ENCODE results near the gene CUX1.

The CUX1 gene

GRCh38 chr7:102098986-102099385, 281.6 kb downstream of the CUX1 start:
- H3K4me3 ChIP-seq (ENCODE audit: low read depth in 1 of 2, low read length in 2 of 2), result no peak overlapping the region
- no peak overlapping the region for H3K4me2 ChIP-seq (ENCODE audit: insufficient read depth, low read length)
- ATAC-seq (ENCODE audit: insufficient read depth, low read depth) (no peak), DNase-seq (no peak)
- H3K9me3 ChIP-seq (ENCODE audit: insufficient read depth, low read length, severe bottlenecking), result no peaks in the 10 kb centered on the region
- no peak overlapping the region for H2AFZ ChIP-seq (ENCODE audit: low read depth, low read length)
- no peak overlapping the region for H3K27ac ChIP-seq (ENCODE audit: low read length)
- peaks cover 10% of the 10 kb centered on the region for H3K79me2 ChIP-seq (ENCODE audit: insufficient read depth, low read length)
- no peaks in the 10 kb centered on the region for H3K4me1 ChIP-seq (ENCODE audit: insufficient read depth, low read length)
- peaks cover 62% of the 10 kb centered on the region for H3K36me3 ChIP-seq (ENCODE audit: insufficient read depth, low read length)
- no peak overlapping the region for H3K9ac ChIP-seq (ENCODE audit: low read depth, low read length)
- H3K27me3 ChIP-seq (ENCODE audit: insufficient read depth, low read length, poor library complexity), result no peaks in the 10 kb centered on the region
- peaks cover 3% of the 10 kb centered on the region; the same call in 1 of the 2 replicates for H4K20me1 ChIP-seq (ENCODE audit: insufficient read depth, low read length)
- no peak for TF ChIP-seq EZH2 (IDR thresholded peaks at IDR 0.05; ENCODE audit: borderline replicate concordance, low read depth, low read length, severe bottlenecking)
- no peak for TF ChIP-seq CTCF (IDR thresholded peaks at IDR 0.05; ENCODE audit: borderline replicate concordance, extremely low read depth, low read length, poor library complexity, severe bottlenecking)

- Histone ChIP-seq H3K4me3 (ENCODE audit: low read depth in 1 of 2, low read length in 2 of 2) (no peak overlapping the region), H3K9me3 (ENCODE audit: insufficient read depth, low read length, severe bottlenecking) (no peaks in the 10 kb centered on the region), H3K79me2 (ENCODE audit: insufficient read depth, low read length) (peaks cover 6% of the 10 kb centered on the region), H3K9ac (ENCODE audit: low read depth, low read length) (no peak overlapping the region), H4K20me1 (ENCODE audit: insufficient read depth, low read length) (0 out of 2 replicates have a peak, but pooled peaks cover 3% of the 10 kb centered on the region), H2AFZ (ENCODE audit: low read depth, low read length) (no peak overlapping the region), H3K27me3 (ENCODE audit: insufficient read depth, low read length, poor library complexity) (no peaks in the 10 kb centered on the region), H3K4me2 (ENCODE audit: insufficient read depth, low read length) (no peak overlapping the region), H3K4me1 (ENCODE audit: insufficient read depth, low read length) (no peaks in the 10 kb centered on the region), H3K27ac (ENCODE audit: low read length) (no peak overlapping the region), H3K36me3 (ENCODE audit: insufficient read depth, low read length) (peaks cover 67% of the 10 kb centered on the region)
- no peak for TF ChIP-seq EZH2 (IDR thresholded peaks at IDR 0.05; ENCODE audit: borderline replicate concordance, low read depth, low read length, severe bottlenecking)
- no peak for TF ChIP-seq CTCF (IDR thresholded peaks at IDR 0.05; ENCODE audit: borderline replicate concordance, extremely low read depth, low read length, poor library complexity, severe bottlenecking)
- ATAC-seq (ENCODE audit: insufficient read depth, low read depth) (no peak), DNase-seq (no peak)
These were observed 282.0 kb downstream of the CUX1 start for GRCh38 chr7:102099474-102099873.

GRCh38 chr7:102101111-102101551, 283.7 kb downstream of the CUX1 start:
- Histone ChIP-seq H3K4me2 (ENCODE audit: insufficient read depth, low read length) (no peak overlapping the region), H3K9me3 (ENCODE audit: insufficient read depth, low read length, severe bottlenecking) (no peaks in the 10 kb centered on the region), H3K4me3 (ENCODE audit: low read depth in 1 of 2, low read length in 2 of 2) (no peak overlapping the region), H3K36me3 (ENCODE audit: insufficient read depth, low read length) (peaks cover 78% of the 10 kb centered on the region), H3K27ac (ENCODE audit: low read length) (no peak overlapping the region), H3K27me3 (ENCODE audit: insufficient read depth, low read length, poor library complexity) (no peaks in the 10 kb centered on the region), H3K9ac (ENCODE audit: low read depth, low read length) (no peak overlapping the region), H2AFZ (ENCODE audit: low read depth, low read length) (no peak overlapping the region), H3K4me1 (ENCODE audit: insufficient read depth, low read length) (no peaks in the 10 kb centered on the region), H3K79me2 (ENCODE audit: insufficient read depth, low read length) (no peaks in the 10 kb centered on the region), H4K20me1 (ENCODE audit: insufficient read depth, low read length) (no peaks in the 10 kb centered on the region)
- DNase-seq, result no peak
- TF ChIP-seq CTCF (IDR thresholded peaks at IDR 0.05; ENCODE audit: borderline replicate concordance, extremely low read depth, low read length, poor library complexity, severe bottlenecking) (no peak), EZH2 (IDR thresholded peaks at IDR 0.05; ENCODE audit: borderline replicate concordance, low read depth, low read length, severe bottlenecking) (no peak)
- no peak for ATAC-seq (ENCODE audit: insufficient read depth, low read depth)

GRCh38 chr7:102101926-102102325, 284.5 kb downstream of the CUX1 start:
- H3K4me1 ChIP-seq (ENCODE audit: insufficient read depth, low read length), result no peaks in the 10 kb centered on the region
- TF ChIP-seq CTCF (IDR thresholded peaks at IDR 0.05; ENCODE audit: borderline replicate concordance, extremely low read depth, low read length, poor library complexity, severe bottlenecking) (no peak), EZH2 (IDR thresholded peaks at IDR 0.05; ENCODE audit: borderline replicate concordance, low read depth, low read length, severe bottlenecking) (no peak)
- H3K4me3 ChIP-seq (ENCODE audit: low read depth in 1 of 2, low read length in 2 of 2), result no peak overlapping the region
- DNase-seq (no peak), ATAC-seq (ENCODE audit: insufficient read depth, low read depth) (no peak)
- H3K27ac ChIP-seq (ENCODE audit: low read length), result no peak overlapping the region
- no peaks in the 10 kb centered on the region for H3K27me3 ChIP-seq (ENCODE audit: insufficient read depth, low read length, poor library complexity)
- H3K36me3 ChIP-seq (ENCODE audit: insufficient read depth, low read length), result peaks cover 84% of the 10 kb centered on the region
- no peak overlapping the region for H3K4me2 ChIP-seq (ENCODE audit: insufficient read depth, low read length)
- H4K20me1 ChIP-seq (ENCODE audit: insufficient read depth, low read length), result no peaks in the 10 kb centered on the region
- no peaks in the 10 kb centered on the region for H3K79me2 ChIP-seq (ENCODE audit: insufficient read depth, low read length)
- H3K9ac ChIP-seq (ENCODE audit: low read depth, low read length), result no peak overlapping the region
- no peak overlapping the region for H2AFZ ChIP-seq (ENCODE audit: low read depth, low read length)
- H3K9me3 ChIP-seq (ENCODE audit: insufficient read depth, low read length, severe bottlenecking), result no peaks in the 10 kb centered on the region
